HepG2 (cell line): ENCODE measurements around the gene ORC2. TPM values are rescaled to one million over a fixed set of nuclear protein-coding genes. Genes with fewer than 3 reads are reported as not detected.

Source experiments
- ASH2L ChIP-seq: fragments of 300-600, 200-600 bp; sonication (generic); IDR thresholded peaks from 2 replicates; pipeline ENCODE4 v1.7.0; 2017; ENCODE audit warnings: low read depth, mild to moderate bottlenecking, moderate library complexity, mixed read lengths, low read length; ENCODE audit not compliant: insufficient read length
- DNMT3B ChIP-seq: conservative IDR thresholded peaks from 2 replicates; pipeline ENCODE4 v1.6.1; 2016; ENCODE audit warnings: missing biosample characterization, control low read depth
- FOSL1 ChIP-seq: sonication (generic); formaldehyde crosslinking; IDR thresholded peaks from 2 replicates; pipeline ENCODE4 v1.9.0; 2021; ENCODE audit warnings: missing genetic modification reagents, borderline replicate concordance
- FOXK2 ChIP-seq: fragments of 450-650 bp; IDR thresholded peaks from 2 replicates; pipeline ENCODE4 v1.6.1; 2016
- GABPB1 ChIP-seq: IDR thresholded peaks from 2 replicates; pipeline ENCODE4 v1.6.1; 2016; ENCODE audit warnings: mild to moderate bottlenecking, missing genetic modification reagents, moderate library complexity, missing compliant biosample characterization
- KAT8 ChIP-seq: IDR thresholded peaks from 2 replicates; pipeline ENCODE4 v1.6.1; 2016; ENCODE audit warnings: missing genetic modification reagents, missing compliant biosample characterization
- KLF16 ChIP-seq, 2 experiments: sonication (generic) in 1 of 2; formaldehyde crosslinking in 1 of 2; IDR thresholded peaks; 2 replicates each; pipeline versions ENCODE4 v1.6.1 to v1.8.0; 2016 to 2023; ENCODE audit warnings: missing genetic modification reagents in 2 of 2, missing compliant biosample characterization in 1 of 2
- MBD4 ChIP-seq: IDR thresholded peaks from 2 replicates; pipeline ENCODE4 v1.6.1; 2012; ENCODE audit warnings: low read length, inconsistent platforms, borderline replicate concordance
- NR2F6 ChIP-seq, 2 experiments: IDR thresholded peaks; 2 replicates each; pipeline ENCODE4 v1.6.1; 2016; ENCODE audit warnings: antibody characterized with exemption in 1 of 2, mild to moderate bottlenecking in 1 of 2
- ONECUT2 ChIP-seq: sonication (generic); formaldehyde crosslinking; IDR thresholded peaks from 2 replicates; pipeline ENCODE4 v1.4.0; 2020; ENCODE audit warnings: missing genetic modification reagents
- SMC3 ChIP-seq: IDR thresholded peaks from 2 replicates; pipeline ENCODE4 v1.6.1; 2011; ENCODE audit warnings: low read length, improper control_type of control experiment
- SYNCRIP ChIP-seq: fragments of 200-400 bp; formaldehyde crosslinking; IDR thresholded peaks from 2 replicates; pipeline ENCODE4 v1.6.1; 2018; ENCODE audit warnings: mild to moderate bottlenecking, low read depth, low read length; ENCODE audit not compliant: insufficient read depth
- THAP11 ChIP-seq: IDR thresholded peaks from 2 replicates; pipeline ENCODE4 v1.6.1; 2016; ENCODE audit warnings: missing biosample characterization, missing genetic modification reagents
- ZNF136 ChIP-seq: sonication (generic); formaldehyde crosslinking; IDR thresholded peaks from 2 replicates; pipeline ENCODE4 v1.8.1; 2022; ENCODE audit warnings: low read depth, mild to moderate bottlenecking, moderate library complexity, missing genetic modification reagents
- ZNF17 ChIP-seq: sonication (generic); formaldehyde crosslinking; IDR thresholded peaks from 2 replicates; pipeline ENCODE4 v1.5.0; 2020; ENCODE audit warnings: mild to moderate bottlenecking, missing genetic modification reagents
- ZNF260 ChIP-seq: sonication (generic); formaldehyde crosslinking; IDR thresholded peaks from 2 replicates; pipeline ENCODE4 v1.4.0; 2020; ENCODE audit warnings: missing genetic modification reagents, low read depth, mild to moderate bottlenecking, borderline replicate concordance
- ZNF333 ChIP-seq: sonication (generic); formaldehyde crosslinking; IDR thresholded peaks from 2 replicates; pipeline ENCODE4 v1.4.0; 2020; ENCODE audit warnings: mild to moderate bottlenecking, missing genetic modification reagents, borderline replicate concordance
- ZNF841 ChIP-seq: sonication (generic); formaldehyde crosslinking; IDR thresholded peaks from 2 replicates; pipeline ENCODE4 v1.8.1; 2023; ENCODE audit warnings: missing genetic modification reagents, borderline replicate concordance
- polyA plus RNA-seq, 8 experiments: library from polyadenylated mRNA; depleted of rRNA in 3 of 8; stranded (reverse) in 7 of 8; unstranded in 1 of 8; fragments of >200 nt; fragmentation: Illumina TruSeq in 4 of 8; extraction: Trizol in 4 of 8; gene quantifications; 2 replicates each; pipeline versions ENCODE4 v1.2.1 to v1.2.3, GENCODE V29; 2011 to 2016; ENCODE audit warnings: low read depth in 4 of 8, missing spikeins in 1 of 8, mixed read lengths in 1 of 8; ENCODE audit not compliant: insufficient read depth in 1 of 8
- total RNA-seq, 5 experiments: library from RNA; depleted of rRNA; stranded (reverse); fragments of >200 nt; fragmentation: Illumina TruSeq; extraction: Trizol; gene quantifications; 2 replicates each; pipeline ENCODE4 v1.2.3, GENCODE V29; 2016; ENCODE audit warnings: low read depth in 1 of 5
- TF ChIP-seq, protein P1 (sequence below): IDR thresholded peaks from 2 replicates; pipeline ENCODE4 v1.6.1; 2016; ENCODE audit warnings: low read depth, control low read depth
- TF ChIP-seq, protein P2 (sequence below): sonication (generic); formaldehyde crosslinking; IDR thresholded peaks from 2 replicates; pipeline ENCODE4 v1.5.1; 2020; ENCODE audit warnings: missing genetic modification reagents, mild to moderate bottlenecking, borderline replicate concordance
- TF ChIP-seq, protein P3 (sequence below): sonication (generic); formaldehyde crosslinking; IDR thresholded peaks from 2 replicates; pipeline ENCODE4 v1.4.0; 2020; ENCODE audit warnings: missing genetic modification reagents

Gene ORC2
- total and polyA plus RNA-seq, 2 of the 13 experiments (the other 11 are each of a cell fraction or from before 2014, with no cell fraction given) = 19.3 to 73.5 TPM

DNA sequence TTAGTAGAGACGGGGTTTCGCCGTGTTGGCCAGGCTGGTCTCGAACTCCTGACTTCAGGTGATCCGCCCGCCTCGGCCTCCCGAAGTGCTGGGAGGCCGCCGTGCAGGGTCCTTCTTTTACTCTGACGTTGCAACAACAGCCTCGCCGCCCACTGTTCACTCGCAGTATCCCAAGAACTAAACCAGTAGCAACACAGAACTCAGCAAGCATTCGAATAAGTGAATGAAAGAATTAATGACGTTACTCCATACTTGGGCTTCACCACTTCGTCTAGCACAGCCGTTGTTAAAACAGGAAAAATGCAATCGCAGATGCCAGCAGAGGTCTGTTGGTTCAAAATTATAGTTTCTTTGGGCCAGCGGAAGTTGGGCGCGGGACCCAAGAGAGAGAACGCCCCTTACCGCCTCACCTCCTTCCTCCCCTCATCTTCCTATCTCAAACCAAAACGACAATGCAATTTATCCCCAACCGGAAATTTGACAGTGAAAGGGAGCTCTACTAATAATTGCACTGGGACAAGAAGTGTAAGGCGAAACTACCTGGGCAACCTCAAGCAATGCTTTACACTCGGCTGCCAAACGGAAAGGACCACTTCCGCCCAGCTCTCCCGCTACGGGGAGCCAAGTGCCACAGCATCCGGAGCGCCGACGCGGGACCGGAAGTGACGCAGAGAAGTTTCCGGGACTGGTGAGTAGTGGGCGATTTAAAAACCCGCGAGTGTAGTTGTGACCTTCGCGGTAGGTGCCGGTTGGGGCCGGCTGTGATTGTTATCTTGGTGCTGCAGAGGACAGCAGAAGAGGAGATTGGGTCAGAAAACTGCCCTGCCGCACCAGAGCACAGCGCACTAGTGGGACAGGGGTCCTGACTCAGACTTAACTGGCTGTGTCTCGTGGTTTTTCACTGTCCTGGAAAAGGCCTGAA, 74.5 kb downstream of the ORC2 start, which contains the start of the genes NIF3L1 and PPIL3 (continued):
- TF ChIP-seq SYNCRIP (no peak), NR2F6 (IDR thresholded peaks at IDR 0.05) (no peak; the same call in 1 of the 2 replicates), NR2F6 (CRISPR knock-in tag; IDR thresholded peaks at IDR 0.05) (peak; percentile 49), FOXK2 (peak; percentile 15; the same call in 1 of the 2 replicates), ONECUT2 (CRISPR knock-in tag) (0 out of 2 replicates have a peak, but pooled peaks have one; percentile 18), KAT8 (CRISPR knock-in tag) (peak; percentile 99), ZNF136 (CRISPR knock-in tag) (0 out of 2 replicates have a peak, but pooled peaks have one; percentile 19), FOSL1 (no peak), KLF16 (CRISPR knock-in tag; IDR thresholded peaks at IDR 0.05) (peak in 1 of 2 experiments; percentile 83; a peak in 2 of 4 replicates), ASH2L (peak; percentile 98), ZNF260 (CRISPR knock-in tag) (no peak), GABPB1 (CRISPR knock-in tag) (peak; percentile 100), MBD4 (no peak; the same call in 1 of the 2 replicates), THAP11 (CRISPR knock-in tag) (peak; percentile 96), ZNF17 (no peak), ZNF333 (CRISPR knock-in tag) (no peak; the same call in none of the 2 replicates), DNMT3B (CRISPR knock-in tag) (0 out of 2 replicates have a peak, but pooled peaks have one; percentile 29), ZNF841 (no peak), SMC3 (no peak)
- TF ChIP-seq, protein P1, sequence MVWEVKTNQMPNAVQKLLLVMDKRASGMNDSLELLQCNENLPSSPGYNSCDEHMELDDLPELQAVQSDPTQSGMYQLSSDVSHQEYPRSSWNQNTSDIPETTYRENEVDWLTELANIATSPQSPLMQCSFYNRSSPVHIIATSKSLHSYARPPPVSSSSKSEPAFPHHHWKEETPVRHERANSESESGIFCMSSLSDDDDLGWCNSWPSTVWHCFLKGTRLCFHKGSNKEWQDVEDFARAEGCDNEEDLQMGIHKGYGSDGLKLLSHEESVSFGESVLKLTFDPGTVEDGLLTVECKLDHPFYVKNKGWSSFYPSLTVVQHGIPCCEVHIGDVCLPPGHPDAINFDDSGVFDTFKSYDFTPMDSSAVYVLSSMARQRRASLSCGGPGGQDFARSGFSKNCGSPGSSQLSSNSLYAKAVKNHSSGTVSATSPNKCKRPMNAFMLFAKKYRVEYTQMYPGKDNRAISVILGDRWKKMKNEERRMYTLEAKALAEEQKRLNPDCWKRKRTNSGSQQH (CRISPR knock-in tag) = peak; percentile 71
- TF ChIP-seq, protein P2, sequence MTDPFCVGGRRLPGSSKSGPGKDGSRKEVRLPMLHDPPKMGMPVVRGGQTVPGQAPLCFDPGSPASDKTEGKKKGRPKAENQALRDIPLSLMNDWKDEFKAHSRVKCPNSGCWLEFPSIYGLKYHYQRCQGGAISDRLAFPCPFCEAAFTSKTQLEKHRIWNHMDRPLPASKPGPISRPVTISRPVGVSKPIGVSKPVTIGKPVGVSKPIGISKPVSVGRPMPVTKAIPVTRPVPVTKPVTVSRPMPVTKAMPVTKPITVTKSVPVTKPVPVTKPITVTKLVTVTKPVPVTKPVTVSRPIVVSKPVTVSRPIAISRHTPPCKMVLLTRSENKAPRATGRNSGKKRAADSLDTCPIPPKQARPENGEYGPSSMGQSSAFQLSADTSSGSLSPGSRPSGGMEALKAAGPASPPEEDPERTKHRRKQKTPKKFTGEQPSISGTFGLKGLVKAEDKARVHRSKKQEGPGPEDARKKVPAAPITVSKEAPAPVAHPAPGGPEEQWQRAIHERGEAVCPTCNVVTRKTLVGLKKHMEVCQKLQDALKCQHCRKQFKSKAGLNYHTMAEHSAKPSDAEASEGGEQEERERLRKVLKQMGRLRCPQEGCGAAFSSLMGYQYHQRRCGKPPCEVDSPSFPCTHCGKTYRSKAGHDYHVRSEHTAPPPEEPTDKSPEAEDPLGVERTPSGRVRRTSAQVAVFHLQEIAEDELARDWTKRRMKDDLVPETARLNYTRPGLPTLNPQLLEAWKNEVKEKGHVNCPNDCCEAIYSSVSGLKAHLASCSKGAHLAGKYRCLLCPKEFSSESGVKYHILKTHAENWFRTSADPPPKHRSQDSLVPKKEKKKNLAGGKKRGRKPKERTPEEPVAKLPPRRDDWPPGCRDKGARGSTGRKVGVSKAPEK = no peak; the same call in 1 of the 2 replicates
- TF ChIP-seq, protein P3, sequence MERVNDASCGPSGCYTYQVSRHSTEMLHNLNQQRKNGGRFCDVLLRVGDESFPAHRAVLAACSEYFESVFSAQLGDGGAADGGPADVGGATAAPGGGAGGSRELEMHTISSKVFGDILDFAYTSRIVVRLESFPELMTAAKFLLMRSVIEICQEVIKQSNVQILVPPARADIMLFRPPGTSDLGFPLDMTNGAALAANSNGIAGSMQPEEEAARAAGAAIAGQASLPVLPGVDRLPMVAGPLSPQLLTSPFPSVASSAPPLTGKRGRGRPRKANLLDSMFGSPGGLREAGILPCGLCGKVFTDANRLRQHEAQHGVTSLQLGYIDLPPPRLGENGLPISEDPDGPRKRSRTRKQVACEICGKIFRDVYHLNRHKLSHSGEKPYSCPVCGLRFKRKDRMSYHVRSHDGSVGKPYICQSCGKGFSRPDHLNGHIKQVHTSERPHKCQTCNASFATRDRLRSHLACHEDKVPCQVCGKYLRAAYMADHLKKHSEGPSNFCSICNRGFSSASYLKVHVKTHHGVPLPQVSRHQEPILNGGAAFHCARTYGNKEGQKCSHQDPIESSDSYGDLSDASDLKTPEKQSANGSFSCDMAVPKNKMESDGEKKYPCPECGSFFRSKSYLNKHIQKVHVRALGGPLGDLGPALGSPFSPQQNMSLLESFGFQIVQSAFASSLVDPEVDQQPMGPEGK (CRISPR knock-in tag) = peak; percentile 31
